ENCODE measurements around the gene CMSS1.

The CMSS1 gene

DNA sequence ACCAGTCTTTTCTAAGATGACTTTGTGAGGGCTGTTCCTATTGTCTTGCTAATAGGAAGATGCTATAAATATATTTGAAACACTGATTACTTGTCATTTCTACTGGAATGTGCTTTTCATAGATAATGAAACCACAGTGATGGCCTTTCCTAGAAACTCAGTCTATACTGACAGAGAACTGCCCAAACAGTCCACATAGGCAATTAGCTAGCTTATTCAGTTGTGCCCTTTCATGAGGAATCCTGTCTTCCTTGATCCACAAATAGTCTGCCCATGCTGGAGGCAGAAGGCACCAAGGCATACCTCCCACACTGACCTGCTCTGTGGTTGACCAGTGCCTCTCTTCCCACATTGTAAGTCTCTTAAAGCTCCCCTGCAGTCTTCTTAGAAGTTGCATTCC, 135.9 kb downstream of the CMSS1 start:
- no peak overlapping the region for H4K5ac ChIP-seq (ENCODE audit: low read length)
- H4K8ac ChIP-seq (ENCODE audit: low read depth, low read length): no peak overlapping the region
- no peak overlapping the region for H3K9ac ChIP-seq (ENCODE audit: low read length)
- peaks cover 2% of the 10 kb centered on the region for H3K79me1 ChIP-seq (ENCODE audit: low read length)
- H3K27me3 ChIP-seq (ENCODE audit: insufficient read depth, low read length, poor library complexity): no peaks in the 10 kb centered on the region
- H3K18ac ChIP-seq (ENCODE audit: low read length): no peak overlapping the region
- H2BK5ac ChIP-seq (ENCODE audit: low read length): no peak overlapping the region
- H2AK5ac ChIP-seq (ENCODE audit: low read length): no peak overlapping the region
- H3K23ac ChIP-seq (ENCODE audit: low read length): no peak overlapping the region
- no peak overlapping the region for H3K4ac ChIP-seq (ENCODE audit: low read depth, low read length)
- H3K27ac ChIP-seq (ENCODE audit: low read depth, low read length): no peak overlapping the region
- no peak for DNase-seq
- no peak overlapping the region for H3K4me2 ChIP-seq (ENCODE audit: low read length)
- no peaks in the 10 kb centered on the region for H3K36me3 ChIP-seq (ENCODE audit: control insufficient read depth, insufficient read depth, low read length)
- no peak overlapping the region for H2BK15ac ChIP-seq (replicated peaks; ENCODE audit: low read depth)
- H3K4me1 ChIP-seq (ENCODE audit: control insufficient read depth, low read depth, low read length): no peaks in the 10 kb centered on the region
- no peak overlapping the region for H3K4me3 ChIP-seq (ENCODE audit: low read length)
- H3K56ac ChIP-seq (ENCODE audit: low read length): no peak overlapping the region
- no peaks in the 10 kb centered on the region for H3K79me2 ChIP-seq (ENCODE audit: control insufficient read depth, insufficient read depth, low read length)
- H2BK120ac ChIP-seq (ENCODE audit: low read depth, low read length): no peak overlapping the region

DNA sequence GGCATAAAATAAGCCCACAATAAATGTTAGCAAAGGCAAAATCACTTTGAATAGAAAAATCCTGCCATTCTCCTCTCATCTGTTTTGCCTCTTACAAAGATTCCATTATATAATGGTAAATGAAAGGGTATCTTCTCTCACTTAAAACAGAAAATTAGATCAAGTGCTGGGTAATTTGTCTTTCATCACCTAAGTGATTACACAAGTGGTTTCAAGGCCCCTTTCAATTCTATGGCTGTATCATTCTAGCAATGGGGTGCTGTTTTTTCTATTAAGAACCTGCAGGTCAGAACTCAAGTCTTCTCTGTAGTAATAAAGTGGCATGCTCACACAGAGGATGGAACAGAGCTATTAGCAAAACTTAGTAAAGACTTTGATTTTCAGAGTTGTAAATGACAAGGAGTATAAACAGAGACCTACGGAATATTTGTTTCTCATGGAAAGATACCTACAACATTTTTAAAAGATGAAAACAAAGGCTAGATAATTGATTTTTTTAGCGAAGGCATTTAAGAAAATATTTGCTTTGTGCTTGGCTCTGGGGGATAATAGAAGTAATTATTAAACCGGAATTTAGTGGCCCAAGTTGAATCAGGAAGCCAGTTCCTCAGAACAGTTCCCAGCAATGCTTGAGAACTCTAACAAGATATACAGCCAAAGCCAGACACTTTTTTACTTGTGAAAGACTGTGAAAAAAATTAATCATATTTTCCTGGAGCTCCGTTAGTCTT, 137.4 kb downstream of the CMSS1 start:
- Histone ChIP-seq H4K5ac (ENCODE audit: low read length) (no peak overlapping the region), H3K27me3 (ENCODE audit: insufficient read depth, low read length, poor library complexity) (no peaks in the 10 kb centered on the region), H3K9ac (ENCODE audit: low read length) (no peak overlapping the region), H2BK5ac (ENCODE audit: low read length) (no peak overlapping the region), H3K79me1 (ENCODE audit: low read length) (peaks cover 2% of the 10 kb centered on the region), H3K4me1 (ENCODE audit: control insufficient read depth, low read depth, low read length) (no peaks in the 10 kb centered on the region), H3K4me2 (ENCODE audit: low read length) (no peak overlapping the region), H3K79me2 (ENCODE audit: control insufficient read depth, insufficient read depth, low read length) (no peaks in the 10 kb centered on the region), H2AK5ac (ENCODE audit: low read length) (no peak overlapping the region), H3K56ac (ENCODE audit: low read length) (no peak overlapping the region), H2BK120ac (ENCODE audit: low read depth, low read length) (no peak overlapping the region), H3K27ac (ENCODE audit: low read depth, low read length) (no peak overlapping the region), H3K36me3 (ENCODE audit: control insufficient read depth, insufficient read depth, low read length) (no peaks in the 10 kb centered on the region), H3K4me3 (ENCODE audit: low read length) (no peak overlapping the region), H3K23ac (ENCODE audit: low read length) (no peak overlapping the region), H4K8ac (ENCODE audit: low read depth, low read length) (no peak overlapping the region), H2BK15ac (replicated peaks; ENCODE audit: low read depth) (no peak overlapping the region), H3K18ac (ENCODE audit: low read length) (no peak overlapping the region), H3K4ac (ENCODE audit: low read depth, low read length) (no peak overlapping the region)
- WGBS (ENCODE audit: extremely low coverage, insufficient coverage, low lambda C conversion rate): no CpG with 5 or more reads among the region's 4 CpGs
- no peak for DNase-seq

DNA sequence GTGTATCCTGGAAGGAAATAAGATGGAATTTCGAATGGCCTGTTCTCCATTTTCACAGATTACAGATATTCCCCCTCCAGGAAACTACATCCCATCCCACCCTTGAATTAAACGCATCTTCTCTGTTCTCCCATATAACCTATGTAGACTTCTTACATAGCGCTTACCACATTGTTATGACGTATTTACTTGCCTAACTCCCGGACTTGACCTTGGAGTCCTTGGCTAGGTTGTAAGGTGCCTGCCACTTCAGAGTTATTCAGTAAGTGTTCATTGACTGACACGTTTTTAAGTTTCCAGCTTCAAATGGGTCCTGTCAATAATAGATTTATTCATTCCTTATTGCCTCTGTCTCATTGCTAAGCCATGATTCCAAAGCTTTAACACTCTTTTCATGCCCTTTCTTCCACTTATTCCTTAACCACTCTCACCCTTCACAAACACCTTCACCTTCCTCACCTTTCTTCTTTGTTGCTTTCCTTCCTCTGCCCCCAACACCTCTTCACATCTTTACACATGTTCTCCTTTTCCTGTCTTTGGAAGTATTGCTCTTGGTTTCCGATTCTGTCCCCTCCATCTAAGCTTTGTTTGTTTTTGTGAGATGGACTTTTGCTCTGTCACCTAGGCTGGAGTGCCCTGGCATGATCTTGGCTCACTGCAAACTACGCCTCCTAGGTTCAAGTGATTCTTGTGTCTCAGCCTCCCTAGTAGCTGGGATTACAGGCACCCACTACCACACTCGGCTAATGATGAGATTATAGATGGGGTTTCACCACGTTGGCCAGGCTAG, 138.3 kb downstream of the CMSS1 start:
- Histone ChIP-seq H3K18ac (ENCODE audit: low read length) (no peak overlapping the region), H3K4me3 (ENCODE audit: low read length) (no peak overlapping the region), H2BK120ac (ENCODE audit: low read depth, low read length) (no peak overlapping the region), H2BK5ac (ENCODE audit: low read length) (no peak overlapping the region), H3K4me1 (ENCODE audit: control insufficient read depth, low read depth, low read length) (no peaks in the 10 kb centered on the region), H3K36me3 (ENCODE audit: control insufficient read depth, insufficient read depth, low read length) (no peaks in the 10 kb centered on the region), H3K79me1 (ENCODE audit: low read length) (peaks cover 2% of the 10 kb centered on the region), H3K4me2 (ENCODE audit: low read length) (no peak overlapping the region), H3K27ac (ENCODE audit: low read depth, low read length) (no peak overlapping the region), H2BK15ac (replicated peaks; ENCODE audit: low read depth) (no peak overlapping the region), H3K23ac (ENCODE audit: low read length) (no peak overlapping the region), H3K79me2 (ENCODE audit: control insufficient read depth, insufficient read depth, low read length) (no peaks in the 10 kb centered on the region), H4K5ac (ENCODE audit: low read length) (no peak overlapping the region), H3K4ac (ENCODE audit: low read depth, low read length) (no peak overlapping the region), H3K9ac (ENCODE audit: low read length) (no peak overlapping the region), H3K56ac (ENCODE audit: low read length) (no peak overlapping the region), H3K27me3 (ENCODE audit: insufficient read depth, low read length, poor library complexity) (no peaks in the 10 kb centered on the region), H4K8ac (ENCODE audit: low read depth, low read length) (no peak overlapping the region), H2AK5ac (ENCODE audit: low read length) (no peak overlapping the region)
- DNase-seq: no peak
- WGBS (ENCODE audit: extremely low coverage, insufficient coverage, low lambda C conversion rate): no CpG with 5 or more reads among the region's 10 CpGs

DNA sequence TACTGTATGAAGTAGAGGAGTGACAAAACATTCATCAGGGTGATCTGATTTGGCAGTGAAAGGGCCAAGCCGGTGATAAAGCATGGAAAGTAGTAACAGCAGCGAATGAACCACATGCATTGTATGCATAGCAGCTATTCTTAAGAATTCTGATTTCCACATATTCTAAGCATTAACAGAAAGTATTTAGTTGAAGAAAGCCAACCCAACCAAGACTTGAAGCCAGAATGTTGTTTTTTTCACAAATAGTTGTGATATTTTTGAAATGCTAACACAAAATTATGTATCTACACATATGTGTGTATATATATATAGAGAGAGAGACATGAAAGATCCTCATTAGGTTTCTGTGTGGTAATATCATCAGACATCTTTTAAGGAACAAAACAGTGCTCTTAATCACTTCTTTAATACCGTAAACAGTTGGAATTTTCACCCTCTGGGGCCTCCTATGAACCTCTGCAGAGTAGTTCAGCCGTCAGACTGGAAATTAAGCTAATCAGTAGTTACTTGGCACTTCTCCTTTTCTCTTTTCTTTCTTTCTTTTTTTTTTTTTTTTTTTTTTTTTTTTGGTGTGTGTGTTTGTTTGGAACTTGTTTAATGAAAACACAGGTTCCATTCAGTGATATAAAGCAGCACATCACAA, 139.6 kb downstream of the CMSS1 start:
- H3K23ac ChIP-seq (ENCODE audit: low read length): no peak overlapping the region
- H2BK15ac ChIP-seq (replicated peaks; ENCODE audit: low read depth): no peak overlapping the region
- H2BK5ac ChIP-seq (ENCODE audit: low read length): no peak overlapping the region
- H3K27me3 ChIP-seq (ENCODE audit: insufficient read depth, low read length, poor library complexity): no peaks in the 10 kb centered on the region
- no peak overlapping the region for H4K5ac ChIP-seq (ENCODE audit: low read length)
- no peak overlapping the region for H3K4ac ChIP-seq (ENCODE audit: low read depth, low read length)
- H4K8ac ChIP-seq (ENCODE audit: low read depth, low read length): no peak overlapping the region
- H3K9ac ChIP-seq (ENCODE audit: low read length): no peak overlapping the region
- H3K18ac ChIP-seq (ENCODE audit: low read length): no peak overlapping the region
- no peaks in the 10 kb centered on the region for H3K79me2 ChIP-seq (ENCODE audit: control insufficient read depth, insufficient read depth, low read length)
- H2BK120ac ChIP-seq (ENCODE audit: low read depth, low read length): no peak overlapping the region
- H3K4me3 ChIP-seq (ENCODE audit: low read length): no peak overlapping the region
- H3K36me3 ChIP-seq (ENCODE audit: control insufficient read depth, insufficient read depth, low read length): no peaks in the 10 kb centered on the region
- no peaks in the 10 kb centered on the region for H3K4me1 ChIP-seq (ENCODE audit: control insufficient read depth, low read depth, low read length)
- H3K27ac ChIP-seq (ENCODE audit: low read depth, low read length): no peak overlapping the region
- H2AK5ac ChIP-seq (ENCODE audit: low read length): no peak overlapping the region
- H3K79me1 ChIP-seq (ENCODE audit: low read length): peaks cover 2% of the 10 kb centered on the region
- no peak for DNase-seq
- no CpG with 5 or more reads among the region's 4 CpGs for WGBS (ENCODE audit: extremely low coverage, insufficient coverage, low lambda C conversion rate)
- H3K4me2 ChIP-seq (ENCODE audit: low read length): no peak overlapping the region
- no peak overlapping the region for H3K56ac ChIP-seq (ENCODE audit: low read length)

DNA sequence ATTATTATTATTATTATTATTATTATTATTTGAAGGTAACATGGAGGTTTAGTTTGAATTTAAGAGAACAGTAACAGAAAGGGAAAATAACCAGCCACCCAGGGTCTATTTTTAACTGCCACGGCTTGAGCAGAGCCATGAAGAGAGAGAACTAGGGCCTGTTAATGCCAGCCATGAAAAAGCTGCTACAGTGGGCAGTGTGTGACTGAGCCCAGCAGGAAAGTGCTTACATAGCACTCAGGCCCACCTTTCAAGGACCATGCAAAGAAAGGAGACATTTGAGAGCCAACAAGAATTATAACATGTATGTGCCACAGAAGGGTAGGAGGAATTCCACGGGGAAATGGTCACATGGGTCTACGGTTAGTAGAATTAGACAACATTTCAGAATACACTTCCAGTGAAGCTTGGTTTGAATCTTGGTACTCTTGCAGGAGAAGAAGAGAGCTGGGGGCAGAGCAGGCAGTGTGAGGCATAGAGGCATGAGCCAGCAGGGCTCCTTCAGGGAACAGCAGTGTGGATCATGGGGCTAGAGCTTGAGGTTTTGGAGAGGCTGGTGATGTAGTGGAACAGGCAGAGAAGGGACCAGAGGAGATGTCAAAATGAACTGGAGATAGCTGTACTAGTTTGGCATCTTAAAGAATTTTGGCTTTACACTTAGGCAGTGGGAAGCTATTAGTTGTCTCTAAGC, 140.7 kb downstream of the CMSS1 start:
- Histone ChIP-seq H2BK5ac (ENCODE audit: low read length) (no peak overlapping the region), H3K56ac (ENCODE audit: low read length) (no peak overlapping the region), H3K9ac (ENCODE audit: low read length) (no peak overlapping the region), H3K27ac (ENCODE audit: low read depth, low read length) (no peak overlapping the region), H3K4me3 (ENCODE audit: low read length) (no peak overlapping the region), H4K8ac (ENCODE audit: low read depth, low read length) (no peak overlapping the region), H3K4ac (ENCODE audit: low read depth, low read length) (no peak overlapping the region), H3K36me3 (ENCODE audit: control insufficient read depth, insufficient read depth, low read length) (no peaks in the 10 kb centered on the region), H2BK15ac (replicated peaks; ENCODE audit: low read depth) (no peak overlapping the region), H2BK120ac (ENCODE audit: low read depth, low read length) (no peak overlapping the region), H3K4me1 (ENCODE audit: control insufficient read depth, low read depth, low read length) (no peaks in the 10 kb centered on the region), H3K23ac (ENCODE audit: low read length) (no peak overlapping the region), H3K79me1 (ENCODE audit: low read length) (peaks cover 2% of the 10 kb centered on the region), H3K27me3 (ENCODE audit: insufficient read depth, low read length, poor library complexity) (no peaks in the 10 kb centered on the region), H3K4me2 (ENCODE audit: low read length) (no peak overlapping the region), H2AK5ac (ENCODE audit: low read length) (no peak overlapping the region), H4K5ac (ENCODE audit: low read length) (no peak overlapping the region), H3K79me2 (ENCODE audit: control insufficient read depth, insufficient read depth, low read length) (no peaks in the 10 kb centered on the region), H3K18ac (ENCODE audit: low read length) (no peak overlapping the region)
- WGBS (ENCODE audit: extremely low coverage, insufficient coverage, low lambda C conversion rate): no CpG with 5 or more reads among the region's 3 CpGs
- DNase-seq: no peak
